Activated CD4-positive, alpha-beta T cell treated with anti-CD3 and anti-CD28 coated beads, Interleukin-2, amount 50 U/mL, for 24 hours (primary cell): Measurements from ENCODE around the gene RAP1GAP.
"Not testable (repeated sequence)": the region's sequence is repeated elsewhere in the genome, so short reads cannot be mapped to it uniquely, and the experiment has no call there.

Experiments used
- DNase-seq, 2 donors: peaks; one replicate each; pipeline ENCODE4 v3.0.0-alpha.2; 2020; ENCODE audit warnings: low read depth in 1 of 2, low spot score in 1 of 2

The RAP1GAP gene

GRCh38 chr1:21647431-21648351 is 21.5 kb downstream of the RAP1GAP start:
- no peak for DNase-seq

- no peak for DNase-seq
Measured at GRCh38 chr1:21645550-21645949, 23.6 kb downstream of the RAP1GAP start.

GRCh38 chr1:21644906-21645305 is 24.3 kb downstream of the RAP1GAP start:
- DNase-seq = no peak

GRCh38 chr1:21644348-21644747 is 24.8 kb downstream of the RAP1GAP start:
- no peak for DNase-seq

GRCh38 chr1:21643624-21644023 is 25.5 kb downstream of the RAP1GAP start:
- no peak for DNase-seq

GRCh38 chr1:21641967-21642739 is 27.0 kb downstream of the RAP1GAP start:
- DNase-seq = no peak

GRCh38 chr1:21641537-21641936 is 27.6 kb downstream of the RAP1GAP start:
- DNase-seq = no peak

GRCh38 chr1:21641076-21641475 is 28.1 kb downstream of the RAP1GAP start:
- no peak for DNase-seq

GRCh38 chr1:21640653-21641052 is 28.5 kb downstream of the RAP1GAP start:
- DNase-seq = no peak

- DNase-seq = no peak
Measured at GRCh38 chr1:21639594-21640041, 29.5 kb downstream of the RAP1GAP start.

GRCh38 chr1:21638531-21639341 is 30.4 kb downstream of the RAP1GAP start:
- peak in 1 of 2 donors; percentile 19 for DNase-seq

GRCh38 chr1:21637514-21637913 is 31.6 kb downstream of the RAP1GAP start:
- no peak for DNase-seq

- DNase-seq = no peak
Measured at GRCh38 chr1:21636029-21636428, 33.1 kb downstream of the RAP1GAP start.

- DNase-seq = no peak
Measured at GRCh38 chr1:21634806-21635535, 34.2 kb downstream of the RAP1GAP start.

- DNase-seq = no peak
Measured at GRCh38 chr1:21633992-21634805, 35.0 kb downstream of the RAP1GAP start.

GRCh38 chr1:21633141-21633755 is 35.9 kb downstream of the RAP1GAP start:
- no peak for DNase-seq

GRCh38 chr1:21631944-21632887 is 36.9 kb downstream of the RAP1GAP start:
- DNase-seq = no peak

- not testable (repeated sequence) for DNase-seq
Measured at GRCh38 chr1:21631590-21631943, 37.6 kb downstream of the RAP1GAP start.
